ENCODE results near the gene ITPK1.

ITPK1 gene

GRCh38 chr14:93059917-93060545 lies 55.7 kb downstream of the ITPK1 start:
- no peak for DNase-seq (ENCODE audit: low read depth)

- DNase-seq (ENCODE audit: low read depth) = no peak
Measured at GRCh38 chr14:93059260-93059659, 56.5 kb downstream of the ITPK1 start.

GRCh38 chr14:93057586-93058280 lies 58.0 kb downstream of the ITPK1 start:
- DNase-seq (ENCODE audit: low read depth) = no peak

- DNase-seq (ENCODE audit: low read depth) = no peak
Measured at GRCh38 chr14:93056840-93057585, 58.7 kb downstream of the ITPK1 start.

- DNase-seq (ENCODE audit: low read depth) = no peak
Measured at GRCh38 chr14:93056166-93056839, 59.4 kb downstream of the ITPK1 start.

- DNase-seq (ENCODE audit: low read depth) = no peak
Measured at GRCh38 chr14:93055651-93056115, 60.0 kb downstream of the ITPK1 start.

GRCh38 chr14:93054876-93055275 lies 60.8 kb downstream of the ITPK1 start:
- no peak for DNase-seq (ENCODE audit: low read depth)

GRCh38 chr14:93054006-93054405 lies 61.7 kb downstream of the ITPK1 start:
- DNase-seq (ENCODE audit: low read depth) = no peak

- DNase-seq (ENCODE audit: low read depth) = no peak
Measured at GRCh38 chr14:93051600-93052546, 63.9 kb downstream of the ITPK1 start.

- DNase-seq (ENCODE audit: low read depth) = no peak
Measured at GRCh38 chr14:93050761-93051160, 65.0 kb downstream of the ITPK1 start.

GRCh38 chr14:93049867-93050331 lies 65.8 kb downstream of the ITPK1 start:
- no peak for DNase-seq (ENCODE audit: low read depth)

GRCh38 chr14:93049315-93049714 lies 66.4 kb downstream of the ITPK1 start:
- DNase-seq (ENCODE audit: low read depth) = no peak

GRCh38 chr14:93048843-93049242 lies 66.9 kb downstream of the ITPK1 start:
- DNase-seq (ENCODE audit: low read depth) = no peak

- DNase-seq (ENCODE audit: low read depth) = no peak
Measured at GRCh38 chr14:93047661-93048060, 68.1 kb downstream of the ITPK1 start.

- no peak for DNase-seq (ENCODE audit: low read depth)
Measured at GRCh38 chr14:93047157-93047556, 68.6 kb downstream of the ITPK1 start.

GRCh38 chr14:93046705-93047050 lies 69.0 kb downstream of the ITPK1 start:
- DNase-seq (ENCODE audit: low read depth) = no peak

- no peak for DNase-seq (ENCODE audit: low read depth)
Measured at GRCh38 chr14:93045965-93046704, 69.6 kb downstream of the ITPK1 start.

- DNase-seq (ENCODE audit: low read depth) = no peak
Measured at GRCh38 chr14:93045211-93045674, 70.5 kb downstream of the ITPK1 start.

GRCh38 chr14:93044556-93044955 lies 71.2 kb downstream of the ITPK1 start:
- DNase-seq (ENCODE audit: low read depth) = no peak

GRCh38 chr14:93044121-93044520 lies 71.6 kb downstream of the ITPK1 start:
- DNase-seq (ENCODE audit: low read depth) = no peak
